CD4-positive, alpha-beta T cell (primary cell): Measurements from ENCODE around the gene FBXO7. TPM values are rescaled to one million over a fixed set of nuclear protein-coding genes. Genes with fewer than 3 reads are reported as not detected.

Source experiments
- ATAC-seq: fragments of 200-7000 bp; cut with Tn5 transposase; one replicate; pipeline ENCODE4 v1.10.0; 2022; ENCODE audit warnings: mild to moderate bottlenecking; ENCODE audit not compliant: poor library complexity
- CTCF ChIA-PET: fragments of 350-600 bp; sonication (Branson Sonifier 250); formaldehyde crosslinking; loops from one replicate; lab custom pipeline; 2021; ENCODE audit warnings: antibody characterized with exemption, inconsistent platforms; lab: Charles Lee
- POLR2A ChIA-PET: fragments of 350-600 bp; sonication (Branson Sonifier 250); formaldehyde crosslinking; loops from one replicate; lab custom pipeline; 2021; ENCODE audit warnings: antibody characterized with exemption, inconsistent platforms; lab: Charles Lee
- DNase-seq, 14 experiments: peaks; one replicate each; pipeline ENCODE4 v3.0.0-alpha.2; 2013 to 2020; ENCODE audit warnings: mixed read lengths in 2 of 14
- H3K27ac ChIP-seq, 2 donors: one replicate each; pipeline versions ENCODE4 v1.5.1 to v1.7.0; 2013; ENCODE audit warnings: low read length in 2 of 2, low read depth in 1 of 2, mild to moderate bottlenecking in 1 of 2
- H3K27me3 ChIP-seq, 2 experiments: 1 replicate in 1 of 2; 2 replicates in 1 of 2; pipeline versions ENCODE4 v1.6.1 to v1.7.0; 2013; ENCODE audit warnings: low read length in 2 of 2, control low read depth in 1 of 2, mild to moderate bottlenecking in 1 of 2, moderate library complexity in 1 of 2; ENCODE audit not compliant: insufficient read depth in 2 of 2, control insufficient read depth in 1 of 2
- H3K36me3 ChIP-seq: one replicate; pipeline ENCODE4 v1.6.1; 2013; ENCODE audit warnings: low read length, control low read depth; ENCODE audit not compliant: insufficient read depth
- H3K4me1 ChIP-seq: one replicate; pipeline ENCODE4 v1.6.1; 2013; ENCODE audit warnings: low read length, control low read depth; ENCODE audit not compliant: insufficient read depth
- H3K4me3 ChIP-seq: one replicate; pipeline ENCODE4 v1.5.1; 2013; ENCODE audit warnings: mild to moderate bottlenecking, low read length, moderate library complexity
- H3K9me3 ChIP-seq, 2 experiments: 1 replicate in 1 of 2; 2 replicates in 1 of 2; pipeline versions ENCODE4 v1.6.1 to v1.7.0; 2013; ENCODE audit warnings: low read length in 2 of 2, mild to moderate bottlenecking in 2 of 2, control low read depth in 1 of 2, moderate library complexity in 1 of 2; ENCODE audit not compliant: control insufficient read depth in 1 of 2, insufficient read depth in 1 of 2
- H3K27ac Mint-ChIP-seq: one replicate; pipeline ENCODE4 v1.8.0; 2020; ENCODE audit warnings: mixed read lengths
- H3K27me3 Mint-ChIP-seq: one replicate; pipeline ENCODE4 v1.8.0; 2021; ENCODE audit warnings: mixed read lengths
- H3K36me3 Mint-ChIP-seq: one replicate; pipeline ENCODE4 v1.8.0; 2021; ENCODE audit warnings: low read depth, mixed read lengths
- H3K4me1 Mint-ChIP-seq: one replicate; pipeline ENCODE4 v1.8.0; 2021; ENCODE audit warnings: low read depth, mixed read lengths
- H3K4me3 Mint-ChIP-seq: one replicate; pipeline ENCODE4 v1.8.0; 2020; ENCODE audit warnings: mild to moderate bottlenecking, mixed read lengths
- H3K9me3 Mint-ChIP-seq: one replicate; pipeline ENCODE4 v1.8.0; 2020; ENCODE audit warnings: mixed read lengths
- CTCF ChIP-seq: fragments of 200-600 bp; IDR thresholded peaks from one replicate; pipeline ENCODE4 v1.8.0; 2022; ENCODE audit warnings: antibody characterized with exemption, mild to moderate bottlenecking
- intact Hi-C, 2 experiments: fragments of 100-400 bp; cut with DNase I in 1 of 2; cut with micrococcal nuclease in 1 of 2; formaldehyde crosslinking; loops; one replicate each; pipeline versions ENCODE4 v1.15.1 to v1.9.0; 2023 to 2025; cut with DNase I, micrococcal nuclease
- total RNA-seq, 174 experiments: library from RNA in 2 of 174; stranded (reverse) in 2 of 174; gene quantifications; one replicate each; pipeline ENCODE4 v1.2.3 and lab custom pipeline; 2021 to 2026

The FBXO7 gene
- total RNA-seq, 2 experiments from 2014 or later = 161 to 169 TPM

GRCh38 chr22:32475468-32476010, 928 bp downstream of the FBXO7 start:
- Mint-ChIP-seq H3K4me1 (peaks cover 32% of the 10 kb centered on the region), H3K9me3 (no peaks in the 10 kb centered on the region), H3K36me3 (peaks cover 25% of the 10 kb centered on the region), H3K27ac (no peak overlapping the region), H3K27me3 (no peaks in the 10 kb centered on the region), H3K4me3 (peak overlapping the region; percentile 95)
- Histone ChIP-seq H3K9me3 (no peaks in the 10 kb centered on the region), H3K36me3 (peaks cover 9% of the 10 kb centered on the region), H3K27ac (peak overlapping the region; percentile 84 to 95), H3K4me1 (peaks cover 23% of the 10 kb centered on the region), H3K27me3 (no peaks in the 10 kb centered on the region), H3K4me3 (peak overlapping the region; percentile 91)
- intact Hi-C loops = loop anchor here (5.0 to 10.0 kb wide), 5 partner anchors 211 to 1511 kb away; partner anchors contain the start of genes PISD (in 2 of the 2), DEPDC5 (in 1 of the 2), MORC2 (in 1 of the 2) and PRR14L (in 1 of the 2)
- TF ChIP-seq CTCF = no peak
- ChIA-PET CTCF (interaction anchor here (2.3 to 3.8 kb wide), 3 partner anchors 19 to 505 kb away, joined by 8 to 23 read pairs (median 16); partner anchors contain the start of gene RTCB), POLR2A (interaction anchor here (0.9 to 3.3 kb wide), 8 partner anchors 10 to 355 kb away, joined by 3 to 29 read pairs (median 4); partner anchors contain the start of gene RTCB)
- ATAC-seq = peak; percentile 6
- peak in 10 of 14 experiments; percentile 5 to 50 (median 14) for DNase-seq

GRCh38 chr22:32476281-32477195, 1.9 kb downstream of the FBXO7 start:
- peaks cover 23% of the 10 kb centered on the region for H3K4me1 ChIP-seq
- POLR2A ChIA-PET = interaction anchor here (0.9 to 1.4 kb wide), 3 partner anchors 67 to 723 kb away, joined by 3 to 4 read pairs (median 3); partner anchors contain the start of gene DEPDC5

More at GRCh38 chr22:32476281-32477195, 1.9 kb downstream of the FBXO7 start:
- H3K36me3 Mint-ChIP-seq = peaks cover 29% of the 10 kb centered on the region
- no peaks in the 10 kb centered on the region for H3K27me3 ChIP-seq
- peaks cover 36% of the 10 kb centered on the region for H3K4me1 Mint-ChIP-seq
- H3K9me3 ChIP-seq = no peaks in the 10 kb centered on the region
- H3K9me3 Mint-ChIP-seq = no peaks in the 10 kb centered on the region
- H3K4me3 ChIP-seq = peak overlapping the region; percentile 91
- TF ChIP-seq CTCF = no peak
- no peak for ATAC-seq
- no peaks in the 10 kb centered on the region for H3K27me3 Mint-ChIP-seq
- no peak overlapping the region for H3K27ac Mint-ChIP-seq
- H3K36me3 ChIP-seq = peaks cover 9% of the 10 kb centered on the region
- CTCF ChIA-PET = interaction anchor here (2.3 to 3.8 kb wide), 3 partner anchors 18 to 506 kb away, joined by 8 to 23 read pairs (median 16); partner anchors contain the start of gene RTCB
- intact Hi-C loops = loop anchor here (5.0 to 10.0 kb wide), 5 partner anchors 212 to 1512 kb away; partner anchors contain the start of genes PISD (in 2 of the 2), DEPDC5 (in 1 of the 2), MORC2 (in 1 of the 2) and PRR14L (in 1 of the 2)
- DNase-seq = peak in 3 of 14 experiments; percentile 21 to 56 (median 26)
- peak overlapping the region in 1 of 2 donors; percentile 84 for H3K27ac ChIP-seq
- H3K4me3 Mint-ChIP-seq = peak overlapping the region; percentile 95
